ENCODE results near the gene SRSF9. TPM values are rescaled to one million over a fixed set of nuclear protein-coding genes. Genes with fewer than 3 reads are reported as not detected.

Gene SRSF9
- polyA plus RNA-seq, 1 donor from 2014 or later, result 289 TPM

DNA sequence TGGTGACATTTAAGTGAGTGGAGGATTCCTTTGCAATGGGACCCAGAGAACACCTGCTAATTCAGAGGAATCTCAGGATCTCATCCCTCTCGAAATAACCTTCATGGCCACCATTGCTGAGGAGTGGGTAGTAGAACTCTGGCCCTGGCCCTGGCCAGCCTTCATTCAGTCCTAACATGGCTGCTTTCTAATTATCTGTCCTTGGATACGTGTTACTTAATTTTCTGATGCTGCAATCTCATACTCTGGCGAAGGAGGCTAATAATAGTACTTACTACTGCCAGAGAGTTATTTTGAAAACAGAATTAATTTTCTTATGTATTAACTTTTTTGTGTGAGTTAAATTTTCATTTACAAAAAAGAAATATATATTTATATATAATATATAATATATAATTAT, 43.8 kb downstream of the SRSF9 start:
- H4K20me1 ChIP-seq (ENCODE audit: insufficient read depth), result no peaks in the 10 kb centered on the region
- no peaks in the 10 kb centered on the region for H3K27me3 ChIP-seq (ENCODE audit: insufficient read depth, low read depth, low read length)
- no peak overlapping the region for H3K9ac ChIP-seq (ENCODE audit: low read length)
- H3K4me2 ChIP-seq (ENCODE audit: low read length), result no peak overlapping the region
- H3K36me3 ChIP-seq (ENCODE audit: insufficient read depth, low read length), result no peaks in the 10 kb centered on the region
- H3K9me3 ChIP-seq (ENCODE audit: low read length), result no peaks in the 10 kb centered on the region
- no peak overlapping the region for H3K4me3 ChIP-seq (ENCODE audit: low read length)
- no peaks in the 10 kb centered on the region for H3K79me2 ChIP-seq (replicated peaks; ENCODE audit: insufficient read depth, low read length)
- H3K9me2 ChIP-seq (ENCODE audit: insufficient read depth, low read length), result no peaks in the 10 kb centered on the region
- no peaks in the 10 kb centered on the region for H3F3A ChIP-seq (ENCODE audit: insufficient read depth, low read length, poor library complexity, severe bottlenecking)
- no peak overlapping the region for H3K27ac ChIP-seq (ENCODE audit: low read length)
- no peak overlapping the region for H2AFZ ChIP-seq (ENCODE audit: low read depth, low read length)
- TF ChIP-seq, protein P1, sequence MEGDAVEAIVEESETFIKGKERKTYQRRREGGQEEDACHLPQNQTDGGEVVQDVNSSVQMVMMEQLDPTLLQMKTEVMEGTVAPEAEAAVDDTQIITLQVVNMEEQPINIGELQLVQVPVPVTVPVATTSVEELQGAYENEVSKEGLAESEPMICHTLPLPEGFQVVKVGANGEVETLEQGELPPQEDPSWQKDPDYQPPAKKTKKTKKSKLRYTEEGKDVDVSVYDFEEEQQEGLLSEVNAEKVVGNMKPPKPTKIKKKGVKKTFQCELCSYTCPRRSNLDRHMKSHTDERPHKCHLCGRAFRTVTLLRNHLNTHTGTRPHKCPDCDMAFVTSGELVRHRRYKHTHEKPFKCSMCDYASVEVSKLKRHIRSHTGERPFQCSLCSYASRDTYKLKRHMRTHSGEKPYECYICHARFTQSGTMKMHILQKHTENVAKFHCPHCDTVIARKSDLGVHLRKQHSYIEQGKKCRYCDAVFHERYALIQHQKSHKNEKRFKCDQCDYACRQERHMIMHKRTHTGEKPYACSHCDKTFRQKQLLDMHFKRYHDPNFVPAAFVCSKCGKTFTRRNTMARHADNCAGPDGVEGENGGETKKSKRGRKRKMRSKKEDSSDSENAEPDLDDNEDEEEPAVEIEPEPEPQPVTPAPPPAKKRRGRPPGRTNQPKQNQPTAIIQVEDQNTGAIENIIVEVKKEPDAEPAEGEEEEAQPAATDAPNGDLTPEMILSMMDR (IDR thresholded peaks at IDR 0.05; ENCODE audit: poor library complexity, severe bottlenecking), result no peak
- TF ChIP-seq SMC3 (conservative IDR thresholded peaks at IDR 0.05; ENCODE audit: poor library complexity) (no peak), TAF1 (IDR thresholded peaks at IDR 0.05; ENCODE audit: low read depth) (no peak), EZH2 (IDR thresholded peaks at IDR 0.05; ENCODE audit: borderline replicate concordance, insufficient read depth, low read length, poor library complexity, severe bottlenecking) (no peak)
- TF ChIP-seq, protein P2, sequence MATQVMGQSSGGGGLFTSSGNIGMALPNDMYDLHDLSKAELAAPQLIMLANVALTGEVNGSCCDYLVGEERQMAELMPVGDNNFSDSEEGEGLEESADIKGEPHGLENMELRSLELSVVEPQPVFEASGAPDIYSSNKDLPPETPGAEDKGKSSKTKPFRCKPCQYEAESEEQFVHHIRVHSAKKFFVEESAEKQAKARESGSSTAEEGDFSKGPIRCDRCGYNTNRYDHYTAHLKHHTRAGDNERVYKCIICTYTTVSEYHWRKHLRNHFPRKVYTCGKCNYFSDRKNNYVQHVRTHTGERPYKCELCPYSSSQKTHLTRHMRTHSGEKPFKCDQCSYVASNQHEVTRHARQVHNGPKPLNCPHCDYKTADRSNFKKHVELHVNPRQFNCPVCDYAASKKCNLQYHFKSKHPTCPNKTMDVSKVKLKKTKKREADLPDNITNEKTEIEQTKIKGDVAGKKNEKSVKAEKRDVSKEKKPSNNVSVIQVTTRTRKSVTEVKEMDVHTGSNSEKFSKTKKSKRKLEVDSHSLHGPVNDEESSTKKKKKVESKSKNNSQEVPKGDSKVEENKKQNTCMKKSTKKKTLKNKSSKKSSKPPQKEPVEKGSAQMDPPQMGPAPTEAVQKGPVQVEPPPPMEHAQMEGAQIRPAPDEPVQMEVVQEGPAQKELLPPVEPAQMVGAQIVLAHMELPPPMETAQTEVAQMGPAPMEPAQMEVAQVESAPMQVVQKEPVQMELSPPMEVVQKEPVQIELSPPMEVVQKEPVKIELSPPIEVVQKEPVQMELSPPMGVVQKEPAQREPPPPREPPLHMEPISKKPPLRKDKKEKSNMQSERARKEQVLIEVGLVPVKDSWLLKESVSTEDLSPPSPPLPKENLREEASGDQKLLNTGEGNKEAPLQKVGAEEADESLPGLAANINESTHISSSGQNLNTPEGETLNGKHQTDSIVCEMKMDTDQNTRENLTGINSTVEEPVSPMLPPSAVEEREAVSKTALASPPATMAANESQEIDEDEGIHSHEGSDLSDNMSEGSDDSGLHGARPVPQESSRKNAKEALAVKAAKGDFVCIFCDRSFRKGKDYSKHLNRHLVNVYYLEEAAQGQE (IDR thresholded peaks at IDR 0.05; ENCODE audit: borderline replicate concordance), result no peak

DNA sequence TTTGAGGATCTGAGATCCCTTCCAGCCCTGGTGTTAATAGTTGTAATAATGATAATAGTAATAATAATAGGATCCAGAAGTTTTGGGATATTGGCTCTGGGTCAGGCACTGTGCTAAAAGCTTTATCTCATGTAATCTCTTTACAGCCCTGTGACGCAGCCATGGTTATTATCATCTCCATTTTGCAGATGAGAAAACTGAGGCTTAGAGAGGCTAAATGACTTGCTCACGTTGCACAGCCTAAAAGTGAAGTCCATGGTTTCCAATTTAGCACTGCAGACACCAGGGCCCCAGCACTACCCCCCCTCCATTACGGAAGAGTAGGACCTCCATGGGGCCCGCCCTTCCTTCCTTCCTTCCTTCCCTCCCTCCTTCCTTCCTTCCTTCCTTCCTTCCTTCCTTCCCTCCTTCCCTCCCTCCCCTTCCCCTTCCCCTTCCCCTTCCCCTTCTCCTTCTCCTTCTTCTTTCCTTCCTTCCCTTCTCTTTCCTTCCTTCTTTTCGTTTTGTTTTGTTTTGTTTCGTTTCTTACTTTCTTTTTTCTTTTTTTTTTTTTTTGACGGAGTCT, 46.6 kb downstream of the SRSF9 start:
- H3K9ac ChIP-seq (ENCODE audit: low read length), result no peak overlapping the region
- H3F3A ChIP-seq (ENCODE audit: insufficient read depth, low read length, poor library complexity, severe bottlenecking), result no peaks in the 10 kb centered on the region
- H3K9me2 ChIP-seq (ENCODE audit: insufficient read depth, low read length), result no peaks in the 10 kb centered on the region
- no peak overlapping the region for H3K4me3 ChIP-seq (ENCODE audit: low read length)
- TF ChIP-seq, protein P1 (IDR thresholded peaks at IDR 0.05; ENCODE audit: poor library complexity, severe bottlenecking), result no peak
- TF ChIP-seq EP300 (conservative IDR thresholded peaks at IDR 0.05; ENCODE audit: poor library complexity, severe bottlenecking), result no peak
- no peak for TF ChIP-seq EZH2 (IDR thresholded peaks at IDR 0.05; ENCODE audit: borderline replicate concordance, insufficient read depth, low read length, poor library complexity, severe bottlenecking)
- TF ChIP-seq MXI1 (conservative IDR thresholded peaks at IDR 0.05; ENCODE audit: poor library complexity, severe bottlenecking), result no peak
- no peak for TF ChIP-seq POLR2AphosphoS5 (IDR thresholded peaks at IDR 0.05)
- TF ChIP-seq RAD21 (conservative IDR thresholded peaks at IDR 0.05), result no peak
- TF ChIP-seq SMC3 (conservative IDR thresholded peaks at IDR 0.05; ENCODE audit: poor library complexity), result no peak
- TF ChIP-seq TAF1 (IDR thresholded peaks at IDR 0.05; ENCODE audit: low read depth), result no peak
- TF ChIP-seq, protein P2 (IDR thresholded peaks at IDR 0.05; ENCODE audit: borderline replicate concordance), result no peak
- no peak overlapping the region for H2AFZ ChIP-seq (ENCODE audit: low read depth, low read length)
- no peaks in the 10 kb centered on the region for H3K9me3 ChIP-seq (ENCODE audit: low read length)
- H4K20me1 ChIP-seq (ENCODE audit: insufficient read depth), result no peaks in the 10 kb centered on the region
- H3K27ac ChIP-seq (ENCODE audit: low read length), result no peak overlapping the region
- no peaks in the 10 kb centered on the region for H3K27me3 ChIP-seq (ENCODE audit: insufficient read depth, low read depth, low read length)
- H3K36me3 ChIP-seq (ENCODE audit: insufficient read depth, low read length), result no peaks in the 10 kb centered on the region
- no peaks in the 10 kb centered on the region for H3K79me2 ChIP-seq (replicated peaks; ENCODE audit: insufficient read depth, low read length)
- H3K4me2 ChIP-seq (ENCODE audit: low read length), result no peak overlapping the region
